CD4-positive, alpha-beta T cell treated with Interleukin-2 at 100 ng/mL for 4 hours (primary cell): ENCODE data around the gene ENPP1.

Experiments
- DNase-seq: peaks from one replicate; pipeline ENCODE4 v3.0.0-alpha.2; 2020; ENCODE audit warnings: low spot score

Gene ENPP1

DNA sequence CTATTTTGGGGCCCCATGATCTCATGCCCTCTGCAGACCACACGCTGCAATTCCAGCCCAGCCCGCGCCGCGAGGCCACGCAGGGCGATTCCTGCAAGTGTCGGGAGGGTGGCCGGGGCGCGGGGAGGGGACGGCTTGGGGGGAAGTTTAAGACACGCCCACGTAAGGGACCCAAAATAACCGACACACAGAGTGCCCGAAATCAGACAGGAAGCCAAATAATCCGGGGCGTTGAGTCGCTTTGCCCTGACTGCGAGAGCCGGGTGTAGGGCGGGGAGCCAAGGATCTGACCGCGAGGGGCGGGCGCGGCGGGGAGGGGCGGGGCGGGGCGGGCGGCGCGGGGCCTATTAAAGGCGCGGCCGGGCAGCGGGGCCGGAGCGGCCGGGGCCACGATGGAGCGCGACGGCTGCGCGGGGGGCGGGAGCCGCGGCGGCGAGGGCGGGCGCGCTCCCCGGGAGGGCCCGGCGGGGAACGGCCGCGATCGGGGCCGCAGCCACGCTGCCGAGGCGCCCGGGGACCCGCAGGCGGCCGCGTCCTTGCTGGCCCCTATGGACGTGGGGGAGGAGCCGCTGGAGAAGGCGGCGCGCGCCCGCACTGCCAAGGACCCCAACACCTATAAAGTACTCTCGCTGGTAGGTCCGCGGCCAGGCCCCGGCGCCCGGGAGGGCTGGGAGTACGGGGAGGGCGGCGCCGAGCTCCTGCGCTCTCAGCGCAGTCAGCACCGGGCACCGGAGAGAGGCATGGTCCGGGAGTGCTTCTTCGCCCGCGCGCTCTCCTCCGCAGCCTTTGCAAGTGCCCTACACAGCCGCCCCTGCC lies at the start of gene ENPP1:
TSS of gene ENPP1 (plus strand) at position 377 of the 816 bp plus-strand sequence. CDS start at position 393, 16 bp downstream.
- DNase-seq, result peak; percentile 51

DNA sequence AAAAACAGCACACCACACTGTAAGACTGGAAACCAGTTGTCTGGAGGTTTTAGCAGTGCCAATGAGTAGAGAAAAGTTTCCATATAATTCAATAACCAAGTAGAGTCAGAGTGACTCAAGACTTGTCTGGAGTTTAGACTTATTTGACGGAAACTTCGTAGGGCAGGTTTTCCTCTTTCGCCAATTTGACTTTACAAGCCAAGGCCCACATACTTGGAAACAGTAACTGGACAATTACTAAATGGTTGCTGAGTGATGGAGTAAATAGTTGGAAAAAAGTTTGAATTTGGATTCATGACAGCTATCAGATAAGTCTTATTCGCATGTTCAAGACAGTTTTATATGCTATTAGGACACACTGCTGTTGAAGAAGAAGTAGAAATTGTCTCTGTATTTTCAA lies 48.9 kb upstream of the ENPP1 start:
- no peak for DNase-seq

DNA sequence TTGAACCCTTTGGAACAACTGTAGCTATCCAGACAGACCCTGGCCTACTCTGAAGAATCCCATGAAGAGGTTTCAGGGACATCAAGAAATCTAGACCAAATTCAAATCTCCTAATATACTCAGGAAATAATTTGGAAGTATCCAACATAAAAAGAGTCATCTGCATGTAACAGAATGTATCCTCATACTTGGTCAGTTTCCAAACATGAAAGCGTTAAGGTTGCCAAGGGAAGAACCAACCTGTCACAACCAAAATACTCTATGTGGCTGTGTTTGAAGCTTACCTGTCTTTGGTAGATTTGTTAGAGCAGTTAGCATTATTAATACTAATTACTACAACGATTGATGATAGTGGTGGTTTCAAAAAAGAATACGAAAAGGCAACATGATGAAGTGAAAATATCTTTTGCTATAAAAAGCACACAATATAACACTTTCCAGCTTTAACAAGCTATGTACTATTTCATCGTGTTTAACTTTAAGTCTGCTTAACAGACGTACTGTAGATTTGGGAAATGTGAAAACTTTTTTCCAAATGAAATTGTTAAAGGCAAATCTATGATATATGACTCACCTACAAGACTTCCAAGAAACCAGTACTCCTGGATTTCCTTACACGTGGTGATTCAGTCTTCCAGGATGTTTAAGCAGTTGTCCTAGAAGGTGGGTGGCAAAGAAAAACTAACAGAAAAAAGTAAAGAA lies 46.6 kb upstream of the ENPP1 start:
- no peak for DNase-seq

GRCh38 chr6:131761762-131762067 lies 46.1 kb upstream of the ENPP1 start:
- no peak for DNase-seq

DNA sequence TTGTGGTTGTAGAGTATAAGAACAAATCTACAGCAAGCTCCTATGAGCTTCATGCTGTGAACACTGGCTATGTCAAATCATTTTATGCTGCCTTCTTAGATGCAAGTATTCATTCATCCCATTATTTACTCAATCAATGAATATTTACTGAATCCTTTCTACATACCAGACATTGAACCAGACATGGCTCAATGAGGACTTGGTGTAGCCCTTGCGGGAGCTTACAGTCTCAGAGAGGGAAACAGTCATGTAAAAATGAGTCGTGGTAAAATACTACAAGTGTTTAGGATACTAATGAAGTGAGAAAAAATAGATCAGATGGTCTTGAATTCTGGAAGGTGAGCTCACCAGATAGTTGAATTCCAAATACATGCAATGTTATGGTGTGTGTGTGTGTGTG lies 44.8 kb upstream of the ENPP1 start:
- DNase-seq, result no peak

DNA sequence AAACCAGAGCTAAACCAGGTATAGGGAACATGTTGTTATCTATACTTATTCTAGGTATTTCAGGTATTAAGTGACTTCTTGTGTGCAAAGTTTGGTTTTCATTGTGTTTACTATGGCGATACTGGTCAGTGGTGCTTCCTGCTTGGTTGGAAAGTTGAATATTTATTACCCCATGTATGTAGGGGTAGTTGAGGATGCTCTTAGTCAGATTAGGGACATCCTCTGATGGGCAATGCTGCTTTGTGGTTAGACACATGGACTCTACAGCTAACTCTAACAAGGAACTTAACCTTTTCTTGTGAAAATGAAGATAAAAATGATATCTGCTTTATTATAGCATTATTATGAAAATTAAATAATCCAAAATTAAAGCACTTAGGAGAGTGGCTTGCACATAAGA lies 44.1 kb upstream of the ENPP1 start:
- DNase-seq, result no peak

DNA sequence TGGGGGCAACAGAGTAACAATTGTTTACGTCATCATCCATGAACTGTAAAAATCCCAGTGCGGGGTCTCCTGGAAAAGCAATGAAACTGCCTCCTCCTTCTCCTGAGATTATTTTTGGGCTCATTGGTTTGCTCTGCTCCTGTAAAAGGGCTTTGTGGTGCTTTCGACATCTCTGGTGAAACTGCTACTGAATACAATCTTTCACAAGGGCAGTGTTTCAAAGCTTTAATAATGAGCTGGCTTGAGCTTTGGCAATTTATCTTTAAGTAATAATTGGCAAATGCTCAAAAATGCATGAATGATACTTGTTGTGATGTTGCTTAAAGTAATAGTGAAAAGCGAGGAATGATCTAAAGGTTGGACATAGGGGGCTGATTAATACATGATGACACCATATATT lies 43.5 kb upstream of the ENPP1 start:
- no peak for DNase-seq

GRCh38 chr6:131765081-131765803 lies 42.6 kb upstream of the ENPP1 start:
- DNase-seq, result no peak

DNA sequence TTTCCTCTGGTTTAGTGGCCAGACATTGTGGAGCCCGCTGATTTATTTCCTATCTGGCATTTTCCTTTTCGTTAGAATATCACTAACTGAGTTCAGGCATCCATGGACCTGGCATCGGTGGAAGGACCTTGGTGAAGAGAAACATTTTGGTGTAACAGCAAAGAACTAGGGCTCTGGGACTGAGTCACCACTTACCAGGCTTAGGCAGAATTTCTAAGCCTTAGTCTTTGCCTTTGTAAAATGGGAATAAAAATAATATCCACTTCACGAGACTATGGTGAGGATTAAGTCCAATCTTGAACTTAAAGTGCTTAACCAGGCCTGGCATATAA lies 42.0 kb upstream of the ENPP1 start:
- no peak for DNase-seq

GRCh38 chr6:131766631-131767030 lies 41.2 kb upstream of the ENPP1 start:
- DNase-seq, result no peak

- no peak for DNase-seq
Measured at GRCh38 chr6:131768964-131769363, 38.9 kb upstream of the ENPP1 start.

DNA sequence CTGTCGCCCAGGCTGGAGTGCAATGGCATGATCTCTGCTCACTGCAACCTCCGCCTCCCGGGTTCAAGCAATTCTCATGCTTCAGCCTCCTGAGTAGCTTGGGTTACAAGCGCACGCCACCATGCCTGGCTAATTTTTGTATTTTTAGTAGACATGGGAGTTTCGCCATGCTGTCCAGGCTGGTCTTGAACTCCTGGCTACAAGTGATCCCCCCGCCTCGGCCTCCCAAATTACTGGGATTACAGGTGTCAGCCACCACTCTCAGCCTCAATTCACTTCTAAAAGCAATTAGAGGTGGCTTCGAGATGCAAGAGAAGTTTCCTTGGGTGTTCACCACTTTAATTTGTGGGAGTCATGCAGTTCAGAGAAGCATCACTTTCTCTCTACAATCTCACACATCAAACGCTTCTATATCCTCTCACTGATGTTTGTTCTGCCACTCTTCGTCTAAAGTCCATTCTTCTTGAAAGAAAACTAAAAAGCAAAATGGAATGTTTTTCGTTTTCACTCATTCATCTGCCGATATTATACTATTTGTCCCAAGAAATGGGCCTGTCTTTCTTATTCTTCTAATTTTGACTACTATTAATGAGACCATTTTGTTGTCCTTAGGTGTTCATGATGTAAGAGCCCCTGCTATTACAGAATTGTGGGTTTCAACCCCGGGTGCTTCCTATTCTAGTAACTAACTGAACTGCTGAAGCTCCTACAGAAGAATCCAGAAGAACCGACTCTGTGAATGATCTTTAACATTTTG lies 38.3 kb upstream of the ENPP1 start:
- DNase-seq, result no peak

GRCh38 chr6:131770776-131771175 lies 37.0 kb upstream of the ENPP1 start:
- DNase-seq, result no peak

DNA sequence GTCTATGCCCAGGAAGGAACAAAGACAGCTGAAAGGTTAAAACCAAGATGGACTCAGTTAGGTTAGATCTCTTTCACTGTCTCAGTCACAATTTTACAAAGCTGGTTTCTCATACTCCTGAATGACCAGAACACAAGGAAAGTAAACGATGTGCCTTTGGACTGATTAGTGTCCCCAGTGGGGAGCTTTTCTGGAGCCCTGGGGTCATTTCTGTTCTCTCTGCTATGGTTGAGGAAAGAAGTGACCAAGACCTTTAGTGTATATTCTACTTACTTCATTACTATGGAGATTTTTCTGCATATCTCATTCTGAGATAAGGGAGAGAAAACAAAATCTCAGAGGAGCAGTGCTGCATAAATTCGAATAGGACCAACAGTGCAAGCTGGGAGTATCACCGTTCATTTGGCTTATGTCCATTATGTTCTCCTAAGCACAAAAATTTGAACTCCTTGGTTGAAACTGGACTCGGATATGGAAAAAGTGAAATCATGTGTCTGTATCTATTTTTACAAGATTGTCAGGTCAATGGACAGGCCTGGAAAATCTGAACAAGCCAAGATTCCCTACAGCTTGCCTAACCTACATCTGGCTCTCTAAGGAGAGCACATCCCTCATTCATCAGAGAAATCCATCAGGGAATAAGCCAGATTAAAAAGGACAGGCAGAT lies 34.4 kb upstream of the ENPP1 start:
- DNase-seq, result no peak

GRCh38 chr6:131775886-131776285 lies 31.9 kb upstream of the ENPP1 start:
- DNase-seq, result no peak

DNA sequence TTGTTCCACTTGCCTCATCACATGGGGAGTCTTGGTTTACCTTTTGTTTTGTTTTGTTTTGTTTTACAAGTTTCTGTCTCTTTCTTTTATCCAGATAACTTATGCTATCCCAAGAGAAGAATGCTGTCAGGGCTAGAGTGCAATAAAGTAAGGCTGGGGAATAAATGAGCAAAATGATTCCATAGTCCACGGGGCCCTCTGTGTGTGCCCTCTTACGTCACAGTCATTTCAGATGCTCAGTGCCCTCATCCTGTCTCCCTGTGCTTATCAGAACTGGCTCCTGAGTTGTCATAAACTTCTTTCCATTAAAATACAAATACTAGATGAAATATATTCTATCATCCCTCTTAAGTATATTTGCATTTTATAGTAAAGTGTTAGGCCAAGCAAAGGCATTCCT lies 30.8 kb upstream of the ENPP1 start:
- no peak for DNase-seq

- DNase-seq, result no peak
Measured at GRCh38 chr6:131778169-131778568, 29.7 kb upstream of the ENPP1 start.

GRCh38 chr6:131779304-131779703 lies 28.5 kb upstream of the ENPP1 start:
- DNase-seq, result no peak

- no peak for DNase-seq
Measured at GRCh38 chr6:131780600-131780999, 27.2 kb upstream of the ENPP1 start.

DNA sequence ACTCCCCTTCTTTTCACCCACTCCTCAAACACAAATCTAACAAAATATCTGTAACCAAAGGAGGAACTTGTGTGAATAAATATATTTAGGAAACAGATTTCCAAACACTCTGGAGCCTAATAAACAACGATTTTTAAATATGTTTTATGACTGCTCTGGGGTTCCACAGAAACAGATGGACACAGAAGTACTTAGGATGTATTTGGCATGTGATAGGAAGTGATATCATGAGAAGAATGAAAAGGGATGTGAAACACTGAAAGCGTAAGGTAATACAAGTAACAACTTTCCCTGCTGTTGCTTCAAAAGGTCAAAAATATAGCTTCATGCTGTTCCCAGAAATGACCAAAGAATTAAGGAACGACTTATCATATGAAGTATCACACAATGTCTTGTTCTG lies 26.1 kb upstream of the ENPP1 start:
- no peak for DNase-seq

DNA sequence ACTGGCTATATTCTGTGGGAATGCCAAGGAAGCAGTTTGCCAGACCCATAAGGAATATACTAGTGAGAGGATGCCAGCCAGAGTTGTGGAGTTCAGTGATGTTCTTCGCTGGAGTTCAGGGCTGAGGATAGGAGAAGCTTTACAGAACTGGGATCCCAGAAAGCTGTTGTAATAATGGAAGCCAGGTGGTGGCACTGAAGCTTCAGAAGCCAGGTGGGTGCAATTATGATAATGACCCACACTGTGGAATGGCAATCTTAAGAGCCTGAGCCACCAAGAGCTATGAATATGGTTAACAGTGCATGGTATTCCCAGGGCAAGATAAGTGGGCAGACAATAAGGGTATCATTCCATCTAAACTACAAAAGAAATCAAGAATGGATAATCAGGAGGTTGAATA lies 25.1 kb upstream of the ENPP1 start:
- no peak for DNase-seq

GRCh38 chr6:131784561-131784960 lies 23.3 kb upstream of the ENPP1 start:
- no peak for DNase-seq
